Stimulated activated CD8-positive, alpha-beta memory T cell treated with anti-CD3 and anti-CD28 coated beads, Interleukin-15, amount 100 ng/mL, for 1 hour (primary cell): ENCODE results near the gene CLEC17A.

ENCODE experiments used
- DNase-seq: peaks from one replicate; pipeline ENCODE4 v3.0.0-alpha.2; 2020; ENCODE audit warnings: low read depth

The CLEC17A gene

GRCh38 chr19:14654786-14655560, 72.1 kb downstream of the CLEC17A start:
- no peak for DNase-seq

GRCh38 chr19:14655726-14656125, 72.8 kb downstream of the CLEC17A start:
- no peak for DNase-seq

- no peak for DNase-seq
Measured at GRCh38 chr19:14659874-14660489, 77.1 kb downstream of the CLEC17A start.

GRCh38 chr19:14661372-14661924, 78.6 kb downstream of the CLEC17A start:
- DNase-seq: no peak
